Chondrocyte (in vitro differentiated cells): Measurements from ENCODE around the gene ST7L. TPM values are rescaled to one million over a fixed set of nuclear protein-coding genes. Genes with fewer than 3 reads are reported as not detected.

Experiments
- DNase-seq: peaks from one replicate; pipeline ENCODE4 v3.0.0; 2021; ENCODE audit warnings: mixed read lengths, low spot score
- H3K27ac Mint-ChIP-seq: one replicate; pipeline ENCODE4 v1.8.0; 2021; ENCODE audit warnings: mild to moderate bottlenecking, moderate library complexity, mixed read lengths; ENCODE audit not compliant: unreplicated experiment
- H3K27me3 Mint-ChIP-seq: 2 replicates; pipeline ENCODE4 v1.8.0; 2021; ENCODE audit warnings: low read depth, mixed read lengths
- H3K36me3 Mint-ChIP-seq: 2 replicates; pipeline ENCODE4 v1.8.0; 2021; ENCODE audit warnings: low read depth, mixed read lengths
- H3K4me1 Mint-ChIP-seq: 2 replicates; pipeline ENCODE4 v1.8.0; 2021; ENCODE audit warnings: low read depth, mild to moderate bottlenecking, mixed read lengths
- H3K4me3 Mint-ChIP-seq: one replicate; pipeline ENCODE4 v1.8.0; 2021; ENCODE audit warnings: mild to moderate bottlenecking, moderate library complexity, mixed read lengths; ENCODE audit not compliant: unreplicated experiment
- H3K9me3 Mint-ChIP-seq: 2 replicates; pipeline ENCODE4 v1.8.0; 2021; ENCODE audit warnings: low read depth, mixed read lengths
- CTCF ChIP-seq: fragments of 200-600 bp; sonication (generic); IDR thresholded peaks from 2 replicates; pipeline ENCODE4 v1.5.0; 2021; ENCODE audit warnings: antibody characterized with exemption, mild to moderate bottlenecking, moderate library complexity
- total RNA-seq: library from RNA; stranded (reverse); gene quantifications from 3 replicates; pipeline ENCODE4 v1.2.1, GENCODE V29; 2021

The ST7L gene
- total RNA-seq, 1 donor from 2014 or later = 14.4 TPM

GRCh38 chr1:112579801-112580510 is 39.0 kb downstream of the ST7L start:
- TF ChIP-seq CTCF = no peak
- H3K36me3 Mint-ChIP-seq = peaks cover 12% of the 10 kb centered on the region
- DNase-seq = no peak

GRCh38 chr1:112576240-112576639 is 42.7 kb downstream of the ST7L start:
- Mint-ChIP-seq H3K9me3 (no peaks in the 10 kb centered on the region), H3K27me3 (no peaks in the 10 kb centered on the region), H3K36me3 (peaks cover 16% of the 10 kb centered on the region), H3K4me3 (no peak overlapping the region), H3K4me1 (peaks cover 17% of the 10 kb centered on the region), H3K27ac (peak overlapping the region; percentile 84)
- no peak for TF ChIP-seq CTCF
- no peak for DNase-seq

More at GRCh38 chr1:112579801-112580510, 39.0 kb downstream of the ST7L start:
- Mint-ChIP-seq H3K27ac (peak overlapping the region; percentile 51), H3K27me3 (no peaks in the 10 kb centered on the region), H3K4me1 (peaks cover 21% of the 10 kb centered on the region), H3K9me3 (no peaks in the 10 kb centered on the region), H3K4me3 (no peak overlapping the region)

GRCh38 chr1:112575154-112575804 is 43.7 kb downstream of the ST7L start:
- H3K4me3 Mint-ChIP-seq = no peak overlapping the region
- no peaks in the 10 kb centered on the region for H3K27me3 Mint-ChIP-seq
- no peak for DNase-seq
- H3K27ac Mint-ChIP-seq = peak overlapping the region; percentile 84
- no peaks in the 10 kb centered on the region for H3K9me3 Mint-ChIP-seq
- no peak for TF ChIP-seq CTCF
- peaks cover 14% of the 10 kb centered on the region for H3K36me3 Mint-ChIP-seq
- H3K4me1 Mint-ChIP-seq = peaks cover 17% of the 10 kb centered on the region

GRCh38 chr1:112565800-112566199 is 53.1 kb downstream of the ST7L start:
- Mint-ChIP-seq H3K4me1 (no peaks in the 10 kb centered on the region), H3K27me3 (no peaks in the 10 kb centered on the region), H3K36me3 (peaks cover 9% of the 10 kb centered on the region), H3K9me3 (peaks cover 2% of the 10 kb centered on the region), H3K4me3 (no peak overlapping the region), H3K27ac (no peak overlapping the region)
- TF ChIP-seq CTCF = no peak
- no peak for DNase-seq

GRCh38 chr1:112564081-112564480 is 54.9 kb downstream of the ST7L start:
- Mint-ChIP-seq H3K9me3 (peaks cover 2% of the 10 kb centered on the region), H3K4me1 (no peaks in the 10 kb centered on the region), H3K36me3 (peaks cover 6% of the 10 kb centered on the region), H3K27me3 (no peaks in the 10 kb centered on the region), H3K4me3 (no peak overlapping the region), H3K27ac (no peak overlapping the region)
- no peak for DNase-seq
- TF ChIP-seq CTCF = no peak
